Non-pigmented ciliary epithelial cell (primary cell): ENCODE data around the gene TRABD2B.

Source experiments
- DNase-seq: peaks from one replicate; pipeline ENCODE4 v3.0.0-alpha.2; 2010; ENCODE audit warnings: low read depth

TRABD2B gene

DNA sequence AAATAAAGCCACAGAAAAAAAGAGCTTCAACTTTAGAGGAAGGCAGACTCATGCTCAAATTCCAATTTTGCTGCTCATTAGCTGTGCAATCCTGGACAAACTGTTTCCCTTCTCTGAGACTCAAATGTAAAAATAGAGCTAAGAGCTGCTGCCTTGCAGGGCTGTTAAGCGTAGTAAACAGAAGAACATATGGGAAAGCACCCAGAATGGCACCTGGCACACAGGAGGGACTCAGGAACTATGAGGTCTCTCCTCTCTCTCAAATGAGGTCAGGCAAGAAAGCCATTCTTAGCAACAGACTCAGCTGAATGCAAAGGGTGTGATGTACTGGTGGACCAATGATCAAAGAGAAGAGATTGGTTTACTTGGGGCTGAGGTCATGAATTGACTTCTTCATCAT, 61.3 kb downstream of the TRABD2B start:
- no peak for DNase-seq

GRCh38 chr1:47935163-47935562, 62.0 kb downstream of the TRABD2B start:
- no peak for DNase-seq

DNA sequence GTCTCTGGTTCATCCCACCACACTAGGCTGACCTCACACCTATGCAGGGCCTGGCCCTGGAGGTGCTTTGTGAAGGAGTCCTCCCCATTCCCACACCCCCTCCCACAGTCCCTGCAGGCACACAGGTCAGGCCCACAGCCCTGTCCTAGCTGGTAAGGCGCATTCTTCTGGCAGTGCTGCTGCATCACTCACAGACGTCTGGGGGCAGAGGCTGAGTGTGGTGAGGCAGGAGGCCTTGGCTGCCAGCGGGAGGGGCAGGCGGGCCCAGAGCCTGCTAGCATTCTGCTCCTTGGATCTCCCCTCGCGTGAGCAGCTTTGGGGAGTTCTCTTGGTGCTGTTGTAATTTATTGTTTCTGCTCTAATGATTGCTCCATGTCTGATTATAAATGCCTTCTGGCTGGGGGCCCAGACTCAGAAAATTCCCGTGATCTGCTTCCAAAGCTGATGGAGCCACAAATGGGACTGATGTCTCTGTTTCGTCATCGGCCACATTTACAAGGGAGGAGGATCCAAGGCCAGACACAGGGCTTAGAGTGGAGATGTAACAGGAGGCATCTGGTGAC, 62.9 kb downstream of the TRABD2B start:
- no peak for DNase-seq

GRCh38 chr1:47932743-47933142, 64.4 kb downstream of the TRABD2B start:
- no peak for DNase-seq

DNA sequence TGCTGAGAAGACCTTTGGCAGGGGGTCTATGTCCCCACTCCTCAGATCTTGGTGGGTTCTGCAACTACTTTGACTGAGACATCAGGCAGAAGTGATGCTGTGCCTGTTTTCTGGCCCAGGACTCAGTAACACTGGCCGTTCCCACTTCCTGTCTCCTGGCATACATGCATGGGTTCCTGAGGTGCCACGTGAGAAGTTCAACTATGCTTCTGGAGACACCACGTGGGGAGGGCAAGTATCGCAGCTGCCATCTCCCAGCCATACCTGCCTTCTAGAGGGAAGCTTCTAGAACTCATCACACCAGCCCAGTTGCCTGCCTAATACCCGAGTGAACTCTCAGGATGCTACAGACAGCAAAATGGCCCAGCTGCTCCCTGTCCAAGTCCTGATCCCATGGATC, 65.8 kb downstream of the TRABD2B start:
- no peak for DNase-seq

DNA sequence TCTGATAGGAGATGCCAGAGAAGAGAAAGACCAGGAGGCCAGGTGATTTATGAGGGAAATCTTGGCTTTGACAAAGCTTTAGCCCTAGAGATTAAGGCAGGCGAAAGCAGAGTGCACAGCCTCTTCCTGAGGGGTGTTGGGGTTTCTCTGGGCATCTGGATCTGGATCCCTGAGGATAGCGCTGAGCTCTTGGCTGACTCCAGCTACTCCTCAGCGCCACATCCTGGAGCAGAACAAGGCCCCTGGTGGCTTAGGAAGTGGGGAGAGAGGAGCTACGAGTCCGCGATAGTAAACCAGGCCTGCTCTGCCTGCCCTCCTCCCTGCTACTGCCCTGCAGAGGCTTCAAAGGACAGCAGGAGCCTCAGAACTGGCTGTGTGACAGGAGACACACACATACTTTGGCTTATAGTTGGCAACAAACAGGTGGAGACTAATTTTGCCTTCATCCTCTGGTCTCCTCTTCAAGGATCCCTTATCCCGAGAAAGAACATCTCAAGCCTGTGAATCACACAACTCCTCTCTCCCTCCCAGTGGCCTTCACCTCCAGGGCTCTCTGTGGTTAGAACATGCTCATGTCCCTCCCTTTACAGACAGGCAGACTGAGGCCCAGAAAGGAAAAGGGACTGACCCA, 66.9 kb downstream of the TRABD2B start:
- DNase-seq = no peak

GRCh38 chr1:47927165-47927564, 70.0 kb downstream of the TRABD2B start:
- no peak for DNase-seq

DNA sequence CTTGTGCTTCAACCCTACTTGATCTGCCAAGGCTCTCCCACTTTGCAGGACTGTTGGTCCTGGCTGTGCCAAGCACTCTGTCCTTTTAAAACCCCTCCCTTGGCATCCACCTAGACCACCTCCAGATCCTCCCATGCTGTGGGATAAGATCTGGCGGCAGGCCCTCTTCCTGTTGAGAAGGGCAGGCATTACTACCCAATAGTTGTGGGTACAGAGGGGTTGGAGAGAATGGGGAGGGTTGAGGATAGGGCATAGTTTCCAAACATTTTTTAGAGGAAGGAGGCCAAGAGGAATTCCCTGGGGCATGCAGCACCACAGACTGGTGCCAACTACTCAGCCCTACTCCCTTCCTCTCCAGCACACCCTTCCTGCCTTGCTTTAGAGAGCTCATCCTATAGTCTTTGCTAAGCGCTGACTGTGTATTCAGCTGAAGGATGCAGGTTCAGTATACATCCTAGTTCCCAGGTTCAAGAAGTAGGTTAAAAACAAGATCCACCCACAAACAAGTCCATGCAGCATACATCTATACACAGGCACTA, 70.7 kb downstream of the TRABD2B start:
- no peak for DNase-seq

- DNase-seq = no peak
Measured at GRCh38 chr1:47924270-47925048, 72.7 kb downstream of the TRABD2B start.

GRCh38 chr1:47921935-47922415, 75.2 kb downstream of the TRABD2B start:
- no peak for DNase-seq

DNA sequence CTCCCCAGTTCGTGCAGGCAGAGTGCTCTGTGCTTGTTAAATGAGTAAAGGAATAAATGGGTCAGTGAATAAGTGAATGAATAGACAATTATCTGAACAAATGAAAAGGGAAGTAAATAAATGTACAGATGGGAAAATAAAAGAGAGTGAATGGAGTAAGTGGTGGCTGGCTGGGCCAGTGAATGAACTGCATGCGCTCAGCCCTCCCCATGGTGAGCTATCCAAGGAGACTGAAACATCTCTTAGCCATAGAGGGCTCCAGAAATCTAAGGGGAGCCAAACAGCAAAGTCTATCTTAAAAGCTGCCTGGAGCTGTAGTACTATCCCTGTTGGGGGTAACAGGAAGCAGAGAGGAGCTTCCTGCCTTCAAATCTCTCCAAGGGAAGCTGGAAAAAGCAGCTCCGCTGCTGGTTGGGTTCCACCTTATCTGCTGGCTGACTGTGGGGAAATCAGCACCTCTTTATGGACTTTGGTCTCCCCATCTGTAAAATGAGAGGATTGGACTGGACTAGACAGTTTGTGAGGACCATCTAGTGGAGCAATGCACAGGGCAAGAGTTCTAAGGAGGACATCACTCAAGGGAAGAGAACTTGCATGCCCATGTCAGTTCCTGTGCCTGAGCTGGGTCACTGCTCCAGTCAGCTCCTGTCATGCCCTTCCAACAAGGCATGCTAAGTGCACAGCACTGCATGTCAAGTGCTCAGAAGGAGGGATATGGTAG, 77.9 kb downstream of the TRABD2B start:
- DNase-seq = no peak

DNA sequence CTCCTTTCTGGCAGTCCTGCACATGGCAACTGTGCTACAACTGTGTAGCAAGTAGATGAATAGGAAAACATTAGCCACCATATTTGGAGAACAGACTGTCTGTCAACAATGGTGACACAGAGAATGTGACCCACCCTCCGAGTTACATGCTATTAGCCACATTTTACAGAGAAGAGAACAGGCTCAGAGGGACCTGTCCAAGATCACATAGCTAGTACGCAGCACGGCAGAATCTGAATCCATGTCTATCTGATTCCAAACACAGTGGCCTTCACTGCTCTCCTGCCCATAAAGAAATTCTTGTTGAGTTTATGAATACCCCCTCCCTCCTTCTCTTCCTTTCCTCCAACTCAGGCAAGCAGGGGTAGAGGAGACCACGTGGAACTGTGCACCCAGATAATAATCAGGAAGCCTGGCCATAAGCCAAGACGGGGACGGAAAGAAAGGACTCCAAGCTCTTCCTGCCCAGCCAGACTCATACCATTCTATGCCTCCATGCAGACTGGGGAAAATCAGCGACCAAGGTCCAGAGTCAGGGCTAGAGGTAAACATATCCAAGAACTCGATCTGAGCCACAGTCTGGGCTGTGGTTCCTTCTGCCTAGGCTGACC, 78.8 kb downstream of the TRABD2B start:
- DNase-seq = no peak

- DNase-seq = no peak
Measured at GRCh38 chr1:47917687-47918086, 79.5 kb downstream of the TRABD2B start.

DNA sequence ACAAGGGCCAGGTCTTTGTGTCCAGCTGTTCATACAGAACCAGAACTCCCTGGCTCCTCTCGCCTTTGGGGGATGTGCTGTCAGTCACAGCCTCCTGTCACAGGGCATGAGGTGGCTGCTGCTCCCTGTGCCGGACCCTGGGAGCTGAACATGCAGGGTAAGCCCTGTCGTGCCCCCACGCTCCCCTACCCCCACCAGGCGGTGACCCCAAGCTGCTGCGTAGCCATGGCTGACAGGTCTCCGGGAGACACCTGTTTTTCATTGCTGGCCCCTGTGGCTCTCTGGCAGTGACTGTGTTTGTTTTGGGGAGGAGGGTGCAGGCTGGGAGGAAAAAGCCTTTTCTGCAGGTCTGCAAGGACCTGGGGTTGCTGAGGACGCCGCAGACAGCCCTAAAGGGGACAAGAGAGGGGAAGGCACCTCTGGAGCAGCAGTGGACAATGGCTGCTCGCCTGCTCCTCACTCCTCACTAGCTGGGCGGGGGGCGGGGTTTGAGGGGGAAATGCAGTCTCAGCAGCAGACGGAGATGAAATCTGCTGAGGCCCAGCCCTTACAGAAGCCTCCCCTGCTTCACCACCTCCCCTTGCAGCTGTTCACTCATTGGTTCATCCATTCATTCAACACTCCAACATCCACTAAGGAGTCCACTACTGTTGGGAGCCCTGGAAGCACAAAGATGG, 81.4 kb downstream of the TRABD2B start:
- no peak for DNase-seq

DNA sequence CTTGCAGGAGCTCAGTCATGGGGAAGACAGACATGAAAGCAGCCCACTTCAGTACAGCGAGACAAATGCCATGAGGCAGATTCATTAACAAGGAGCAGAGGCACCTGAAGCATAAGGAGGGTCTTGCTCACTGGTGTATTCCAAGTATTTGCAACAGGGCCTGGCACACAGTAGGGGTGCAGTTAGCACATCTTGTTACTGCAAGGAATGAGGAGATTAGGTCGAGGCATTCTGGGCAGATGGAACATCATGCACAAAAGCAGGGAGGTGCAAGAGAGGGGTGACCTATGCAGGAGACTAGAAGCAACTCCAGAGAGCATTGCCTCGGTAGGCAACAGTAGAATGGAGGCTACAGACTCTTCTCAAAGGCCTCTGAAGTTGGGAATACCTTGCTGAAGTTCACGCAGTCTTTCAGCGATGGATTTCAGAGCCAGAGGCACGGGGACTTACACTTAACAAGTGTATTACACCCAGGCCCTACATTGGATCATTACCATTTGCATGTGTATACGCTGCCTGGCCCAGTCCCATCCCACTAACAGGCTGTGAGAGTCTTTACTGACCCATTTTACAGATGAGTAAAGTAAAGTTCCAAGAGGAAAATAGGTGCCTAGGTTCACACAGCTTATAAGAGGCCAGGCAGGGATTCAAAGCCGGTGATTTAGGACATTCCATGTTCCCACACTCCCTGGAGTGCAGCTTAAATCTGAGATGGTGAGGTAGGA, 82.1 kb downstream of the TRABD2B start:
- no peak for DNase-seq

GRCh38 chr1:47914218-47914938, 82.8 kb downstream of the TRABD2B start:
- DNase-seq = no peak

- no peak for DNase-seq
Measured at GRCh38 chr1:47913225-47913823, 83.9 kb downstream of the TRABD2B start.

DNA sequence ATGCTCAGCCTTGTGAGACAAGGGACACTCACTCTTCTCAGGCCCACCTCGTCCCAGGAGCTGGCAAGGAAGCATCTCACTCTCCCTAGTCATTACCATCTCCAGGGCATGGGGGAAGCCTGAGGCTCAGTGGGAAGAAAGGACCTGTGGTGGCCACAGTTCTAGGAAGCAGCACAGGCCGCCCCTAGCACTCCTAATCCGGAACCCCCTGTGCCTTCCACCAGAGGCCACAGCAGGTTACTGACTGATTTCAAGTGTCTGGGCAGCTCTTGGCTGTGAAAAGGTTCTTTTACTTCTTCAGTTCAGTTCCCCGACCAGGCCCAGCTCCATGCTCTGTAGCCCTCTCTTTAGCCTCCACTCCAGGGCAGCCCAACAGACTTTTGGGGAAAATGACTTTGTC, 84.4 kb downstream of the TRABD2B start:
- DNase-seq = no peak

DNA sequence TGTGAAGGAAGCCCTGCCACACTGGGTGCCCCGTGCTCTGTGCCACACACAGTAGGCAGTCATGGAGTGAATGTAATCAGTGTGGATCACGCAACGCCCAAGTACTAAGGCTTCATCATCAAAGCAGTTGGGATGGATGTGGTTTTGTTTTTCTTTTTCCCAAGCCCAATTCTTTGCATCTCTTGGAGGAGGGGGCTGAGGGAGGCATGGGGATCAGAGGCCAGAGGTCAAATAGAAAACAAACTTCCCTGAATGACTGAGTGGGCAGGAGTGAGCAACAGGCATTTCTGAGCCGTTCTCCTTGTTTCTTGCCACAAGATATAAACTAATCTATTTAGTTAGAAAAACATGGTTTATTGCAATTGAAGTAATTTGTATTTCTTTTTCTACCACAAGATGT, 85.3 kb downstream of the TRABD2B start:
- no peak for DNase-seq

- no peak for DNase-seq
Measured at GRCh38 chr1:47911424-47911823, 85.8 kb downstream of the TRABD2B start.
